ENCODE measurements around the gene RAMACL.

DNA sequence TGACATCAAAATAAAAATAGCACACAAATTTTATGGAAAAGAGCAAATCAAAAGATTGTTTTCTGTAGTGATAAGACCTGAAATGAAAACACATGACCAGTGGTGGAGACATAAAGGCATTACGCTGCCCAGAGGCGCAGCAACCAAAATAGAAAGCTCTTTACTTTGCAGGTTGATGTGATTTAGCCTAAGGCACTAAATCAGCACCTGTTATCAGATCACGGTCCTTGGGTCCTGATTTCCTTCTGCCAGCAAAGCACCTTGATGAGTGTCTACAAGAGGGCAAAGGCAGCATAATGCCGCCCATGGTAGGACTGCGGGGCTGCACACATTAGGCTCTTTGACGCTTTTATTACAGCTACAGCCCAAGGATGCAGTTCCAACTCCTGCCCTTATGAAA lies 19.3 kb upstream of the RAMACL start:
- TF ChIP-seq, protein P1, sequence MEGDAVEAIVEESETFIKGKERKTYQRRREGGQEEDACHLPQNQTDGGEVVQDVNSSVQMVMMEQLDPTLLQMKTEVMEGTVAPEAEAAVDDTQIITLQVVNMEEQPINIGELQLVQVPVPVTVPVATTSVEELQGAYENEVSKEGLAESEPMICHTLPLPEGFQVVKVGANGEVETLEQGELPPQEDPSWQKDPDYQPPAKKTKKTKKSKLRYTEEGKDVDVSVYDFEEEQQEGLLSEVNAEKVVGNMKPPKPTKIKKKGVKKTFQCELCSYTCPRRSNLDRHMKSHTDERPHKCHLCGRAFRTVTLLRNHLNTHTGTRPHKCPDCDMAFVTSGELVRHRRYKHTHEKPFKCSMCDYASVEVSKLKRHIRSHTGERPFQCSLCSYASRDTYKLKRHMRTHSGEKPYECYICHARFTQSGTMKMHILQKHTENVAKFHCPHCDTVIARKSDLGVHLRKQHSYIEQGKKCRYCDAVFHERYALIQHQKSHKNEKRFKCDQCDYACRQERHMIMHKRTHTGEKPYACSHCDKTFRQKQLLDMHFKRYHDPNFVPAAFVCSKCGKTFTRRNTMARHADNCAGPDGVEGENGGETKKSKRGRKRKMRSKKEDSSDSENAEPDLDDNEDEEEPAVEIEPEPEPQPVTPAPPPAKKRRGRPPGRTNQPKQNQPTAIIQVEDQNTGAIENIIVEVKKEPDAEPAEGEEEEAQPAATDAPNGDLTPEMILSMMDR (IDR thresholded peaks at IDR 0.05): no peak
- TF ChIP-seq POLR2A (IDR thresholded peaks at IDR 0.05): no peak

All from uterus (tissue), 2 donors.